Activated T-cell treated with anti-CD3 and anti-CD28 coated beads, Interleukin-2, amount 50 U/mL, for 48 hours (primary cell): ENCODE data around the gene TAS2R4.
"Not testable (repeated sequence)": the region's sequence is repeated elsewhere in the genome, so short reads cannot be mapped to it uniquely, and the experiment has no call there.

Source experiments
- DNase-seq, 2 experiments: peaks; one replicate each; pipeline ENCODE4 v3.0.0-alpha.2; 2020

TAS2R4 gene

DNA sequence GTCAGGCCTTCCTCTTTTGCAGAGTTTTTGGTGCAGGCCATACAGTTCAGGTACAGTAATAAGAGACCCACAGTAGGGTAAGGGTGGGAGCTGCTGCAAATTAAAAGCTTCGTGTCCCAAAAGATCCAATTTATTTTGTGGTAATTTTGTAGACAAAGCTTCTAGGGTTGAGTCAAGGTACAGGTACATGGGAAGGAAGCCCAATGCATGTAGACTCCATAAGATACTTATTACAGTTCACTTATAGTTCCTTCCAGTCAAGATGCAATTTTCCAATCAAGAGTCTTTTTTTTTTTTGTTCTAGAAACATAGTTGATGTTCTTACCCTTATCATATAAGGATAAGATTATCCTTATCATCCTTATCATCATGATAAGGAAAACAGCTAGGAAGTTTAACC, at the start of gene TAS2R4:
Gene TAS2R4 (plus strand): TSS at position 301 of the 400 bp plus-strand sequence. CDS start 1,815 bp downstream, outside the sequence.
- no peak for DNase-seq

- no peak for DNase-seq
Observed at GRCh38 chr7:141729020-141729419, 47.5 kb upstream of the TAS2R4 start.

GRCh38 chr7:141731476-141732149, 44.9 kb upstream of the TAS2R4 start:
- no peak for DNase-seq

DNA sequence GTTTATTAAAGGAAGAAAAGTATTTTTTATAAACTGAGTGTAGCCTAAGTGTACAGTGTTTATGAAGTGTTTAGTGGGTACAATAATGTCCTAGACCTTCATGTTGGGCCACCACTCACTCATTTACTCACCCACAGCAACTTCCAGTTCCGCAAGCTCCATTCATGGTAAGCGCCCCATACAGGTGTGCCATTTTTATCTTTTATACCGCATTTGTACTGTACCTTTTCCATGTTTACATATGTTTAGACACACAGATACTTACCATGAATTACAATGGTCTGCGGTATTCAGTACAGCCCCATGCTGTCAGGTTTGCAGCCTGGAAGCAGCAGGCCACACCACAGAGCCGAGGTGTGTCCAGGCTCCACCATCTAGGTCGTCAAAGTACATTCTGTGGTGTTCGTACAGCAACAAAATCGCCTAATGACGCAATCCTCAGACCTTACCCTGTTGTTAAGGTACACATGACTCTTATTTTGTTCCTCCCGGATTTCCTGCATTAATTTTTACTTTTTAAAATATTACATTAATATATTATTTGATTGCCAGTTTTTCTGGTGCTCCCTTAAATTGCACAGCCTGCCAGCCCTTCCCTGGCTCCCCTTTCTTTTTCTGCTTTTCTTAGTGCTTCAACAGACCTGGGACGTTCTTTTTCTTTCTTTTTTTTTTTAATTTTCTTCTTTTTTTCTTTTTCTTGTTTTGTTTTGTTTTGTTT, 39.2 kb upstream of the TAS2R4 start:
- peak; percentile 34 to 36 for DNase-seq

DNA sequence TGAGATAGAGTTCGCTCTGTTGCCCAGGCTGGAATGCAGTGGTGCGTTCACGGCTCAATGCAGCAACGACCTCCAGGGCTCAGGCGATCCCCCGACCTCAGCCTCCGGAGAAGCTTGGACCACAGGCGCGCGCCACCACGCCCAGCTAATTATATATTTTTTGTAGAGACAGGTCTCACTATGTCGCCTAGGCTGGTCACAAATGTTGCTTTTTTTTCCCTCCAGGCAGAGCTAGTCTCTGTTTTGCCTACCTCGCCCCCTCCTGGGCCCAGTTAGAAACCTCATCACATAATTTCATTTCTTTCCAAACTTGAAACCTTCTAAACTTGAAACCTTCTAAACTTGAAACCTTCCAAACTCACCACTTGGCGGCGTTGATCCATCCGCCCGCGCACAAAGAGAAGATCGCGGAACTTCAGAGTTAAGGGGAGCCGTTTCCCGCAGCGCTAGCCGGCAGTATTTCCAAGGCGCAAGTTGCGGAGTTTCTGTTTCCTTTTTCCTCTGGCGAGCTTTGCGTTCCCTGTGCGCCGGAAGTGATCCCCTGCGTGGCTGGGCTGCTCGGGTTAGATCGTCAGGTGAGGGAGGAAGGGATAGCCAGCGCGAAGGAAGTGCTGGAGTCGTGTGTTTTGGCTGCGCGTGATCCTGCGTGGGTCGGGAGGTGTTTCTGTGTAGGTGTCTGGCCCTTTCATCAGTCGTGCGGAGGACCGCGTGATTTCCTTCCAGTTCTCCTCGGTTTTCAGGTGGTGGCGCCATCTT, 38.5 kb upstream of the TAS2R4 start, which contains the start of gene SSBP1:
Gene SSBP1 (plus strand): TSS at position 523 of the 756 bp plus-strand sequence. CDS start 809 bp downstream, outside the sequence.
- DNase-seq, result peak; percentile 94

DNA sequence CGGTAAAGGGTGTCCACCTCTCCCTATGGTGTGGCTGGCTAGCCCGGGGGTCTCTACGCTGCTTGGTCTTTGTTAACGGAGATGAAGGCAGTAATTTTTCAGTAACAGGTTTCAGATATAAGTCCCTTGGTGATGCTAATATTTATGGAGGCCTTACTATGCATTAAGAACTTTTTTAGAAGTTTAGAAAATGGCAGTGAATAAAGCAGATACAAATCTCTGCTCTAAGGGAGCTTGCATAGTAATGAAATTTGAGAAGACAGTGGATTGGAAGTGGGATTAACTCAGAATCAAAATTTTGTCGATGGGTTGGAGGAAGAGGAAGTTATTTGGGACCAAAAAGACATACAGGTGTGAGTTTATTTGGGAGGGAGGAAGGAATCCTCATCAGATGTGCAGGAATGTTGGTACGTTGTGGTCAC, 37.9 kb upstream of the TAS2R4 start:
- DNase-seq, result no peak

GRCh38 chr7:141739250-141739649, 37.2 kb upstream of the TAS2R4 start:
- DNase-seq, result no peak

GRCh38 chr7:141742229-141742628, 34.2 kb upstream of the TAS2R4 start:
- no peak for DNase-seq

GRCh38 chr7:141744131-141744530, 32.3 kb upstream of the TAS2R4 start:
- no peak for DNase-seq

GRCh38 chr7:141748396-141748795, 28.1 kb upstream of the TAS2R4 start:
- no peak for DNase-seq

DNA sequence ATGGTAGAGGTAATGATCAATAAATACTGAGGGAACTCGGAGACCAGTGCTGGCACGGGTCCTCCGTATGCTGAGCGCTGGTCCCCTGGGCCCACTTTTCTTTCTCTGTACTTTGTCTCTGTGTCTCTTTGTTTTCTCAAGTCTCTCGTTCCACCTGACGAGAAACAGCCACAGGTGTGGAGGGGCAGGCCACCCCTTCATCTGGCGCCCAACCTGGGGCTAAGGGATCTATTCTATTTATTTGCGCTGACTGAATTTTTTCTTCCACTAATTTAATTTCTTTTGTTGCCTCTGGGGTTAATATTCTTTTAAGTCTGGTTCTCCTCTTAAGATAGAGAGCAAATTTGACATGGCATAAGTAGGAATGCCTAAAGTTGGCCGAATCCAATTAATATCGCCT, 24.6 kb upstream of the TAS2R4 start:
- not testable (repeated sequence) for DNase-seq

GRCh38 chr7:141752634-141753033, 23.8 kb upstream of the TAS2R4 start:
- DNase-seq, result no peak

DNA sequence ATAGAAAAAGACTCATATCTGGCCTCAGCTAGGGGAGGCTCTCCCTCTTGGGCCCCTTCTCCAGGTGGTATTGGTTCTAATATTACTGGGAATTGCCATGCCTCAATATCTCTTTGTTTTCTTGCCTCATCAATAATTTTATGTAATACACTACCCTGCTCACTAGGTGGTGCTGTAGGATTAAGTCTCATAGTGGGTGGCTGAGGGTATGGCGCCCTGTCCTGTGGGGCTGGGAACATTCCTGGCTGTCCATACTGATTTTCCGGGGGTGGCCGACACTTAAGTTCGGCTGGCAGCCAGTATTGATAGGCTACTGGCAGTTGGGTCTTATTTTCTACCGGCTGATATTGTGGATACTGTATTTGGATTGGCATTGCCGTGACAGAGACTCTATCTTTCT, 21.5 kb upstream of the TAS2R4 start:
- peak in 1 of 2 experiments; percentile 24 for DNase-seq

DNA sequence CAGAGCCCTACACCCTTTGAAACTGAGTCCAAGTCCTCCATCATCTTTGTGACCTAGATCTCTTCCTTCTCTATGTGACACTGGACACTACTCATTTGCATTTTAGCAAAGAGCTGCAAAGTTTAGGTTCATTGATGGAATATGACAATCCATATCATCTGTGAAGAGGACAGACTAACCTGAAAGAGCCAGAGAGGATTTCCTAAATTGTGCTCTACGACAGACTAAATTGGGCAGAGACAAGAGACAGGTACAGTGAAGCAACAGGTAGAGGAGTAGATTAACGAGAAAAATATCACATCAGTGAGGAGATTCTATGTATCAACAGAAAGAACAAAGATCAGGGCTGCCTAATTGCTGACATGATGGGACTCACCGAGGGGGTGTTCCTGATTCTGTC, 12.7 kb upstream of the TAS2R4 start, which contains the start of gene TAS2R3:
Gene TAS2R3 (plus strand): TSS at position 301 of the 400 bp plus-strand sequence. CDS start 62 bp downstream, at position 363.
- no peak for DNase-seq

DNA sequence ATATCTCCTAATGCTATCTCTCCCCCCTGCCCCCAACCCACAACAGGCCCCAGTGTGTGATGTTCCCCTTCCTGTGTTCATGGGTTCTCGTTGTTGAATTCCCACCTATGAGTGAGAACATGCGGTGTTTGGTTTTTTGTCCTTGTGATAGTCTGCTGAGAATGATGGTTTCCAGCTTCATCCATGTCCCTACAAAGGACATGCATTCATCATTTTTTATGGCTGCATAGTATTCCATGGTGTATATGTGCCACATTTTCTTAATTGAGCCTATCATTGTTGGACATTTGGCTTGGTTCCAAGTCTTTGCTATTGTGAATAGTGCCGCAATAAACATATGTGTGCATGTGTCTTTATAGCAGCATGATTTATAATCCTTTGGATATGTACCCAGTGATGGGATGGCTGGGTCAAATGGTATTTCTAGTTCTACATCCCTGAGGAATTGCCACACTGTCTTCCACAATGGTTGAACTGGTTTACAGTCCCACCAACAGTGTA, 6.3 kb upstream of the TAS2R4 start:
- not testable (repeated sequence) for DNase-seq

DNA sequence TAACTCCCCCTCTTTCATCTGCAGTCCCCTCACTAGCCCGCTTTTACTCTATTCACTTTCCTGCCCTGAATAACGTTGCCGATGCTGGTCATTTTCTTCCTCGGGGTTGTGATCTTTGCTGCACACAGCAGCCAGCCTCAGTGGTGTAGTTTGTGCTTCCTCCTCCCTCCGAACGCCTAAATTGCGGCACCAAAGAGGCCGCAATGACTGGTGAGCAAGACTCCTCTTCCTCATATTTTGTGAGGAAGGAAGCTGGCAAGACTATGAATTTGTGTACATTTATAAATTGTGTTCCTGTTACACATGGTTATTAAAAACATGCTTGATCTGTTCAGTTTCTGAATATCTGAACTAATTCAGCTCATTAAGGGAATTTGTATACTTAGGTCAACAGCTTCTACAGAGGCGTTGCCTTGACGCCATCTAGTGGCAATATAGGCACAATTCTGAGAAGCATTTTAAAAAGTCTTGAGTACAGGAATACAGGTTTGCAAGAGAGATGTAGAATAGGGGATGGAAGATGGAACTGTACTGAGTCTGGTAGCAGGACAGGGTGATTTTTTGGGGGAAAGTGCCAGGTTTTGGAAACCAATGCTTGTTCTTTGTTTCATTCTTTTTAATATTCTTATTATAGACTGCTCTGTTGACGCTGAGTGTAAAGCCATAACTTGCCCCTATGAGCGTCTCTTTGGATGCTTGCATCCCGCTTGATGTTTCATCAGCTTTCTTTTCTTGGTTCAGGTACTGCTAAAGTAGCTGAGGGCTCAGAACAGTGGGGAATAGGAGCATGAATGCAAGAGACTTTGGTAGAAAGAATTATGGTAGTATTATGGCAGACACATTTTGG, 9.5 kb downstream of the TAS2R4 start:
- DNase-seq, result no peak

GRCh38 chr7:141788296-141788695, 11.8 kb downstream of the TAS2R4 start:
- DNase-seq, result no peak

DNA sequence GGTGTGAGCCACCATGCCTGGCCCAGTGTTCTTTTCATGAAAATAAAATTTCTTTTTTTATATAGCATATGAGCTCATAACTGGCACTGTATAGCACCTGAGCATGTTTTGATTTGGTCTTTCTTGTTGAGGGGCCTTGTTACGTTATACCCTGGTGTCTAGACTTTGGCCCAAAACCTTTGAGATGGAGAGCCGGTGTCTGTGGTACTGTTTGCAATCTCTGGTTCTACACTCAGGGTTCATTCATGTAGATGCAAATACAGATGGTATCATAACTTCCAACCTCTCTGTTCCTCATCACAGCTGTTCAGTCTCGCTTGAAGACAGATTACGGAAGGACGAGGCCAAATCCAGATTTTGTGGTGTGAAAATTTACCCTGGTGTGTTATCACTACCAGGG, 13.4 kb downstream of the TAS2R4 start, which contains the start of gene TAS2R5:
Gene TAS2R5 (plus strand): TSS at position 301 of the 400 bp plus-strand sequence. CDS start 145 bp downstream, outside the sequence.
- no peak for DNase-seq

- DNase-seq, result no peak
Observed at GRCh38 chr7:141792526-141792925, 16.1 kb downstream of the TAS2R4 start.

GRCh38 chr7:141820067-141820466, 43.6 kb downstream of the TAS2R4 start:
- DNase-seq, result no peak

GRCh38 chr7:141822432-141822831, 46.0 kb downstream of the TAS2R4 start:
- not testable (repeated sequence) for DNase-seq
